Measurements from ENCODE around the gene SIX1. TPM values are rescaled to one million over a fixed set of nuclear protein-coding genes. Genes with fewer than 3 reads are reported as not detected.

SIX1 gene
- total RNA-seq, 1 donor from 2014 or later: 1.1 TPM

DNA sequence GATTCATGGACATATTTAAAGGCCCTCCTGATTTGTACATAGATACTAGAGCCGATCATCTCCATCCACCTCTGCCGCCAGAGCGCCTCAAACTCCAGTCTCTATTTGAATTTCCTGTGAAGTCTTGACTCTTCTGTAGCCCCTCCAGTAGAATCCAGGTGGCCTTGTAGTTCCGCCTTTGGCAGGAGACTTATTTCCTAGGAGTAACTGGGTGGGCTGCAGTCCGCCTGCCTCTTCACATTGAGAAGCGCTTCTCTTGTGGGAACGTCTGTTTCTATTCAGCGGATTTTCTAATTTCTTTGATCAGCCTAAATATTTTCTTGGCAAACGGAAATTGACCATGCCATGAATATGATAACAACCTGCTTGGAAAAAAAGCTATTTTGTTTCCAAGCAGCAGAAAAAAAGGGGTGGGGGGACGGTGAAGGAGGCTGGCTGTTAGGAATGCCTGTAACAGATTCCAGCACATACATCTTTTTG is 9.0 kb upstream of the SIX1 start:
- no peaks in the 10 kb centered on the region for H3K27me3 ChIP-seq
- no peak for DNase-seq (ENCODE audit: low spot score in 2 of 2)
- H3K9me3 ChIP-seq: no peaks in the 10 kb centered on the region
- no peak for TF ChIP-seq CTCF (IDR thresholded peaks at IDR 0.05)
- H3K4me1 ChIP-seq: peaks cover 0 to 15% of the 10 kb centered on the region in 2 donors
- no peaks in the 10 kb centered on the region for H3K36me3 ChIP-seq
- H3K4me3 ChIP-seq: no peak overlapping the region
- intact Hi-C loops (cut with DNase I): loop anchor here (5.0 kb wide), 1 partner anchor 64 kb away; the partner anchor contains the start of gene SIX4
- no peak overlapping the region for H3K27ac ChIP-seq

GRCh38 chr14:60657456-60658210 is 8.4 kb upstream of the SIX1 start:
- TF ChIP-seq CTCF (IDR thresholded peaks at IDR 0.05): no peak
- intact Hi-C loops (cut with DNase I): loop anchor here (5.0 kb wide), 1 partner anchor 65 kb away; the partner anchor contains the start of gene SIX4
- no peaks in the 10 kb centered on the region for H3K9me3 ChIP-seq
- DNase-seq (ENCODE audit: low spot score in 2 of 2): no peak
- peaks cover 0 to 19% of the 10 kb centered on the region in 2 donors for H3K4me1 ChIP-seq
- H3K27me3 ChIP-seq: no peaks in the 10 kb centered on the region
- H3K27ac ChIP-seq: peak overlapping the region in 1 of 2 donors; percentile 56
- H3K4me3 ChIP-seq: peak overlapping the region; percentile 74 to 82
- no peaks in the 10 kb centered on the region for H3K36me3 ChIP-seq

DNA sequence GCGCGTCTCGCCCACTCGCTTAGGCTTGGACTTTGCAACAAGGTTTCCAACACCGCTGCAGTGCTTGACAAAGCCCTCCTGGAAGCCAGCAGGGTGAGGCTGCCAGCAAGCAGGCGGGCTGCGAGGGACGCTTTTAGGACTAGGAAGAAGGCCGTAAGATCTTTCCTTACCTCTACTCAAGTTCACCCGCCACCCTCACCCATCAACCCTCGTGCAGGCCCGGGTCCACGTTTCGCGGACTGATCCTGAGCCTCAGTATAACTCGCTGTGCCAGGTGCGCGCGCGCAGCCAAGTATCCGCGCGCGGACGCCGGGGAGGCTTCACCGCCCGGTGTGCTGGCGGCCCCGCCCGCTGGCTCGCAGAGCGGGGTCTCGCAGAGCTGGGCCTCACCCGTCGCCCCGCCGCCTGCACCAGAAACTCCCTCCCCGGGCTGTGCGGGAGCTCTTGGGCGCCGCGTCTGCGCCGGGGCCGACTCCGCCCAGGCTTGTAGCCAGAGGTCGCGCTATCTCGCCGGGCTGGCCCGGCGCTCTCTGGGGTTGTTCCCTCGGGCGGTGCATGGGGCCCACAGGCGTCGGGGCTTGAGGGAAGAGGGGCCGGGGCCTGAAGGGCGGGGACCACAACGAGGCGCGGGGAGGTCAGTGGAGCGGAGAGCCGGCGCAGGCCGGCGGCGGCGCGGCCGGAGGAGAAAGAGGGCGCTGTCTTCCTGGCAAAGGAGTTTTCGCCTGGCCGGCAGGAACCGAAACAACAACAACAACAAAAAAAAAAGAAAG is 7.6 kb upstream of the SIX1 start:
- DNase-seq (ENCODE audit: low spot score in 2 of 2): no peak

DNA sequence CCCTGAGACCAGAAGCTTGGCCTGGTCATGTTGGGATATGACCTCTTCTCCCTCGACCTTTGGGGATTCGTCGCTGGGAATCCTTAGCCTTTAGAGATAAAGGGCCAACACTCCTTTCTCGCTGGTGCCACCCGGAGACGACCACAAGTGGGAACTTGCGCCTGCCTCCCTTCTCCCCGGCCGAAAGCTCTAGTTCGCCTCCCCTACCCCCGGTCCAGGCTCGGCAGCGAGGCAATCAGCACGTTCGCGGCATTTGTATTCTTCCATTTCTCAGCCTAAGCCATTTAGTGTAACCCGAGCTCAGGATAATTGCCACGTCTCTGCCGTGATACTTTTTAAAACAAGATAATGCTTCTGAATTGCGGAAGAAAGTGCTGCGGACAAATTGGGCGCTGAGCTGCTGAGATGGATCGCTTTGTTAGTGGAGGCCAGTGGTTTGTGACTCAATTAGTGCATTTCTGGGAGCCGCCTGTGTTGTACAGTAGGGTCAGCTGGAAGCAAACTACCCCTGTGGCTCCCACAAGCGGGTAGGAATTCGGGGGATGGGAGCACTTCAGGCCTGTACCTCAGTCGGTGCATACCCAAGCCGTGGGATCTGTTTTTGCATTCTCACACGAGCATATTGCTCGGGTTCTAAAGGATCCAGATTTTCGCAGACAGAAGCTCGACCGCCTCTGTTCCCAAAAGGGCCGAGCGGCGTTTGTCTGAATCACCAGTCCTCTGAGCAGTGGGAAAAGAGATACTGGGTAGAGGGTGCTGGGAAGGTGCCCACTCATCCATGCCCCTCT is 6.8 kb upstream of the SIX1 start:
- Histone ChIP-seq H3K27me3 (peaks cover 3% of the 10 kb centered on the region), H3K9me3 (no peaks in the 10 kb centered on the region), H3K27ac (no peak overlapping the region), H3K4me3 (peak overlapping the region; percentile 74 to 82), H3K4me1 (peaks cover 0 to 21% of the 10 kb centered on the region in 2 donors), H3K36me3 (no peaks in the 10 kb centered on the region)
- no peak for TF ChIP-seq CTCF (IDR thresholded peaks at IDR 0.05)
- intact Hi-C loops (cut with DNase I): loop anchor here (5.0 kb wide), 1 partner anchor 66 kb away; the partner anchor contains the start of gene SIX4
- DNase-seq (ENCODE audit: low spot score in 2 of 2): no peak

More for the DNA sequence above, 7.6 kb upstream of the SIX1 start:
- Histone ChIP-seq H3K9me3 (no peaks in the 10 kb centered on the region), H3K27me3 (no peaks in the 10 kb centered on the region), H3K36me3 (no peaks in the 10 kb centered on the region), H3K4me3 (peak overlapping the region; percentile 74 to 82), H3K4me1 (peaks cover 0 to 21% of the 10 kb centered on the region in 2 donors), H3K27ac (peak overlapping the region; percentile 28 to 56)
- peak in 1 of 3 experiments; percentile 58 for TF ChIP-seq CTCF (IDR thresholded peaks at IDR 0.05)
- intact Hi-C loops (cut with DNase I): loop anchor here (5.0 kb wide), 1 partner anchor 65 kb away; the partner anchor contains the start of gene SIX4

All from ascending aorta (tissue), 2 donors.